ENCODE measurements around the gene CLTCL1.

CLTCL1 gene

DNA sequence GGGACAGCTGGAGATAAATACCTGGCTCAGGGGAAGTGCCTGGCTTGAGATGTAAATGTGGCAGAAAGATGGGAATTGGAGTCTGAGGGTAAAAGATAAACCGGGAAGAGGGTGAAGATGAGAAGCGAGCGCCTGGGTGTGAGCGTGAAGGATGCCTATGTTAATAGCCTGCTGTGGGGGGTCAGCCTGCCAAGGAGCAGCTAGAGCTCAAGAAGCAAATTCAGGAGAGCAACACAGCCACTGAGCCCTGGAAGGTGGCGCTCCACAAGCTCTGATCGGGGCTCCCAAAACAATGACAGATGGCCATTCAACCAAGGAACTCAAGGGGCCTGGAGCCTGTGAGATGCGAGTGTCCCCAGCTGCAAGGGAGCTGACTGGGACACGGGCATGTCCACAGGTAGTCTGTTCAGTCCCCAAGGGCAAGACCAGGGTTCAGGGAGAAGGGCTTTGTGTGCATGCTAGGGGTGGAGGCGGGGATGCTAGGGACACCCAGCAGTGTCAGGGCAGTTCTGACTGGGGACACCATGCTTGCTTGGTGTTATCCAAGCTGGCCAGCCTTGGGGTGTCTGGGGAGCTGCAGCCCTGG, 144.2 kb downstream of the CLTCL1 start:
- no peak for DNase-seq

- DNase-seq, result no peak
These were observed 145.1 kb downstream of the CLTCL1 start for GRCh38 chr22:19146215-19146968.

GRCh38 chr22:19143967-19144400, 147.5 kb downstream of the CLTCL1 start:
- no peak for DNase-seq

GRCh38 chr22:19143212-19143611, 148.3 kb downstream of the CLTCL1 start:
- DNase-seq, result no peak

GRCh38 chr22:19142394-19142793, 149.1 kb downstream of the CLTCL1 start:
- DNase-seq, result no peak

DNA sequence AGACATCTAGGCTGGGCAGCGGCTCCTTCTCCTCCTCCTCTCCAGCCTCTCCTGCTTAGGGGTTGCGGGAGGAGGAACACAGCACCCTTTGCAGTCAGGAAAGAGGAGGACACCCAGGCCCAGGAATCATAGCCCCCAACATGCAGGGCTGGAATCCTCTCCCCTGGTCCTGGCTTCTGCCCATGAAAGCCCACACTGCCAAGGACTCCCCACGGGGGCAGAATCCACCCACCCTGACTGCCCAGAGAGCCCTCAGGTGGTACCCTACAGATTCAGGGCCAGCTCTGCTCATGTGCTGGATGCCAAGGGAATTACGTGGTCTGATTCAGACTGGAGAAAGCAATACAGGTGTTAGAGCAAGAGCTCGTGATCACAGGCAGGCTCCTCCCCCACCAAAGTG, 151.5 kb downstream of the CLTCL1 start:
- DNase-seq, result no peak

DNA sequence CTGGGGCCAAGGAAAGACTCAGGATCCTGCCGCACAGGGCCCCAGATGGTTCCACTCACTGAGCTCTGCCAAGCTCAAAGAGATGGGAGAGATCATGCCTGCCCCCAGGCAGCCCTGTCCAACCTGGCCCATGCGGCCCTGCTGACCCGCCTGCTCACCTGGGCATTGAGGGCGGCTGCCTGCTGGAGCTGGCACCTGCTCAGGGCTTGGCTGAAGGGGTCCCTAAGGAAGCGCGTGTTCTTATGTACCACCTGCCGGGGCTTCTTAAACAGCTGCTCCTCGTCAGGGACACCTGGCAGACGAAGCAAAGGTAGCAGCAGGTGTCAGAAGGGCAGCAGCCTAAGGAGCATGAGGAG, 152.5 kb downstream of the CLTCL1 start:
- DNase-seq, result no peak

DNA sequence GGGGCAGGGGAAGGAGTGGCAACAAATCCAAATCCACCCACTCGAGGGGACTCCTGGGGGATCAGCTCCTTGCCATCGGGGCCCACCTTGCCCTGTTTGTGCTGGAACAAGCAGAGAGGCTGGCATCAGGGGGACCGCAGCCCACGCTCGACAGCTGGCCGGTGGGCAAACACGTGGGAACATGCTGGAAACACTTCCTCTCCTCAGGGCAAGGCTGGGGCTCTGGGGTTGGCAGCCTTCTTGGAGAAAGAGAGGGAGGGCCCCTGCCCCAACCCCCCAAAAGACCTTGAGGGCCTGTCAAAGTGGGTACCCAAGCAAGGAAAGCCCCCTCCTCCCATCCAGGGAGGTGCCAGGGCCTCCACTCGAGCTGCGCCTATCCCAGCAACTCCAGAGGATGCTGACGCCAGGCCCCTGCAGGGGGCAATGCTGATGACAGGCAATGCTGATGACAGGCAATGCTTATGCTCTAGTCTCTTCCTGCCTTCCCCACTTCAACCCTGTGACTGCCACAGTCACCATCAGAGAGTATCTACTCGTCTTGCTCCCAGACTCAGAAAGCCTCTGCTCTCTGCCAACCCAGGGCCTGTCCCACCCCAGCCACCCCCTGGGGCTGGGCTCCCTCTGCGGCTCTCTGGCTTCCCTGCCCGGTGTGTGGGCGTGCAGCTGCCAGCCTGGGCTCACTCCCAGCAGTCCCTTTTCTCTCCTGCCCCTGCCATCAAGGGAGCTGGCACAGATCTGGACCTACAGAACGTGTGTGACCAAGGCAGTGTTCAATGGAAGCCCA, 153.1 kb downstream of the CLTCL1 start:
- DNase-seq, result no peak

DNA sequence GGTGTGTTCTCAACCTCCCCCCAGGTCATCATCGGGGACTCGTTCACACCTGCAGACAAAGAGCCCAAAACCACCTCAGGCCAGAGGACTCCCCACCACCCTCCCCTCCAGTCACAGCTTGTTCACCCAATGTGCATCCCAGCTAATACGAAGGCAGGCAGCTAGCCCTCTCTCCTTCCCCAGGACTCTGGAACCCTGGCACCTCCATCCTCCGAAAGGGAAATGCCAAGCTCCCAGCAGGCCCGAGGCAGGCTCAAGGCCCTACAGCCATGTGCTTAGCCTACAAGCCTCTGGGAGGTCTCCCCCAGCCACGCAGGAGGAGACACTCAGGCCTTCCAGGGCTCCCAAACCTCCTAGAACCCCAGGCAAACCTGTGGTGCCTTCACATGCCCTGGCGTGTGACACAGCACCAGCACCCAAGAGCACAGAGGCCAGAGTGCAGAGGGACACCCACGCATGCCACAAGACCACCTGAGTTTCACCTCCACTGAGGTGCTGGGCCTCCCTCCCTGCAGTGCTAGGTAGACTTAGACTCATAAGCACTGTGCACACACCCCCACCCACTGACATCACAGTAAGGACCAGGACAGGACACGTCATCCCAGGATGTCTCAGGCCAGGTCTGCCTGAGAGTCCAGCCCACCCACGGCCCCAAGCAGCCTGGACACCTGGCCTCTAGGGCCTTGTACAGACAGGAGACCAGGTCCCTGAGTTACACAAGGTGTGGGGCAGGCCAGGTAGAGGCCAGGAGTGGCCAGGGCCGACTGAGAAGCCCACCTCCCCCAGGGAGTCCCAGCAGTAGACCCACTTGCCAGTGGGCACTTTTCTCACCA, 153.9 kb downstream of the CLTCL1 start:
- DNase-seq, result no peak

DNA sequence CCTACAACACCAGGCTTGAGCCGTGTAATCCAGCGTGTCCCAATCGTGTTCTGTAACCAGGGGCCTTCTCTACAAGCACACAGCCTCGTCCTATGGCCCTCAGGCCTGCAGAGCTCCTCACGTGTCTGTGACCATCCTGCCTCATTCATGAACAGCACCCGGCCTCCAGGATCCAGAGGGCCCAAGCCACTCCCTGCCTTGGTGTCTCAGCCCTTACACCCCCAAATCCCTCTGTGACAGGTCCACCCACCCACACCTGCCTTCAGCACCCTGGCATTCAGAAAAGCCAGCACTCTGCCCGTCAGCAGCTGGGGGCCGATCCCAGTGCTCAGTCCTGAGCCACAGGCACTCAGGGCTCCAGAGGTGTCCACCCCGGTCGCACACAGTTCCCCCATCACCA, 154.6 kb downstream of the CLTCL1 start:
- no peak for DNase-seq

DNA sequence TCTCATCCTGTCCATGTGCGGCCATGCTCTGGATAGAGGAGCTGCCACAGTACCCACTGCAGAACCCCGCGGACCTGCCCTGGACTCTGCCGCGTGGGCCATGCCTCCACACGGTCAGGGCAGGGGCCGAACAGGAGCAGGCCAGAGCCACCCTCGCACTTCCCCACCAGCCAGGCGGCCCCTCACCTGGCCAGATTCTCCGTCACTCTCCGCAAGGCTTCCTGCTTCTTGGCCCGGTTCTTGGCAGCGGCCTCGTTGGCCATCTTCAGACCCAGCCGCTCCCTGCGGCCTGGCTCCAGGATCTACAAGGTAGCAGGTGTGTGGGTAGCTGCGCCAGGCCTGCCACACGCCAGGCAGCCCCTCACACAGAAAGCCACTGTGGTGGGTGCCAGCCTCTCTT, 156.6 kb downstream of the CLTCL1 start:
- no peak for DNase-seq

GRCh38 chr22:19134176-19134831, 157.2 kb downstream of the CLTCL1 start:
- no peak for DNase-seq

DNA sequence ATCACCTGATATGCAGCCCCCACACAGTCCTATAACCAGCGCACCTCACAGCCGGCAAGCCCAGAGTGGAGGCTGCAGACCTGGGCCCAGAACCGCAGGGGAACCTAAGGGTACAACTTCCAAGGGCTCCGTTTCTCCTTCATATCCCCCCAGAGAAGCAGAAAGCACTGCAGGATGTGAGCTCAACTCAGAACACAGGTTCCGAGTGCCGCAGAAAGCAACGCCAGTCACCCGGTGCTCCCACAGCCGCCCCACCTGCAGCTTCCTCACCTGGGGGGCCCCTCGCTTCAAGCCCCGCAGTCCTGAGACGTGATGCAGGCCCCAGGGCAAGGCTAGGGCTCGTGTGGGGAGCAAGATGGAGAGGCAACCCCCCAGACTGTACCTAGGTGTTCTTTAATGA, 158.0 kb downstream of the CLTCL1 start:
- no peak for DNase-seq

GRCh38 chr22:19132693-19133400, 158.7 kb downstream of the CLTCL1 start:
- no peak for DNase-seq

DNA sequence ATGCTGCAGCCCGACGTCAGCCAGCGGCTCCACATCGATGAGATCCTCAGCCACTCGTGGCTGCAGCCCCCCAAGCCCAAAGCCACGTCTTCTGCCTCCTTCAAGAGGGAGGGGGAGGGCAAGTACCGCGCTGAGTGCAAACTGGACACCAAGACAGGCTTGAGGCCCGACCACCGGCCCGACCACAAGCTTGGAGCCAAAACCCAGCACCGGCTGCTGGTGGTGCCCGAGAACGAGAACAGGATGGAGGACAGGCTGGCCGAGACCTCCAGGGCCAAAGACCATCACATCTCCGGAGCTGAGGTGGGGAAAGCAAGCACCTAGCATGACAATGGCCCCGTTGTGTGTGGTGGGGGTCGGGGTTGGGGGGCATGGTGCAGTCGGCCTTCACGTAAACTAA, 159.4 kb downstream of the CLTCL1 start:
- DNase-seq, result no peak

DNA sequence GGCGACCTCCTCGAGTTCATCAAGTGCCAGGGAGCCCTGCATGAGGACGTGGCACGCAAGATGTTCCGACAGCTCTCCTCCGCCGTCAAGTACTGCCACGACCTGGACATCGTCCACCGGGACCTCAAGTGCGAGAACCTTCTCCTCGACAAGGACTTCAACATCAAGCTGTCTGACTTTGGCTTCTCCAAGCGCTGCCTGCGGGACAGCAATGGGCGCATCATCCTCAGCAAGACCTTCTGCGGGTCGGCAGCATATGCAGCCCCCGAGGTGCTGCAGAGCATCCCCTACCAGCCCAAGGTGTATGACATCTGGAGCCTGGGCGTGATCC, 159.9 kb downstream of the CLTCL1 start:
- no peak for DNase-seq

GRCh38 chr22:19130959-19131684, 160.4 kb downstream of the CLTCL1 start, which contains the start of gene TSSK2:
TSSK2 (plus strand) TSS chr22:19131308; CDS start chr22:19131400, 92 bp downstream.
- no peak for DNase-seq

DNA sequence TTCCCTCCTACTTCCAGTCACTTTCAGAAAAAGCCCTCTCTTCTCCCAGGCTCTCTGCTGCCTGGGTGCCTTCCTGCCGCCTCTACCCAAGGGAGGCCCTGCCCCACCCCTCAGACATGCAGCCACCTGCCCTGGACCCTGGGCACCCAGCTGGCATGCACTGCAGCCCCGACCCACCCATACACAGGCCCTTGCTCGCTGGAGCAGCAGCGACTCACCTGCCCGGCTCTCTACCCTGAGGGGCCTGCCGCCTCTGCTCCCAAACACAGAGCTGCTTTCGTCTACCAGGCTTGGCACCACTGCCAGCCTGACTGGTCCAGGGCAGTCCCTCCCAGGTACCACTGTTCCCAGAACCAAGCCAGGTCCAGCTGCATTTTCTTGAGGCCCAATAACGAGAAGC, 161.6 kb downstream of the CLTCL1 start:
- DNase-seq, result no peak
